ENCODE results near the gene L3MBTL1.

GRCh38 chr20:43571310-43571709 is 63.8 kb downstream of the L3MBTL1 start:
- TF ChIP-seq POLR2A (IDR thresholded peaks at IDR 0.05): no peak
- TF ChIP-seq CTCF (IDR thresholded peaks at IDR 0.05): no peak

All from right lobe of liver (tissue), 4 donors.